ENCODE results near the gene TMEM269.

TMEM269 gene

GRCh38 chr1:42793824-42794223 is 9.0 kb downstream of the TMEM269 start:
- H3K23ac ChIP-seq (ENCODE audit: low read depth, low read length, poor library complexity), result no peak overlapping the region
- H3K9me3 ChIP-seq (replicated peaks in 1 of 2; ENCODE audit: control insufficient read depth in 2 of 2, insufficient read depth in 1 of 2, low read depth in 1 of 2, low read length in 2 of 2), result no peaks in the 10 kb centered on the region
- no peak overlapping the region for H3K4me3 ChIP-seq (ENCODE audit: low read length in 2 of 2)
- no peak overlapping the region for H3K27ac ChIP-seq (replicated peaks; ENCODE audit: low read length)
- no peak overlapping the region for H3K14ac ChIP-seq (ENCODE audit: low read length)
- WGBS, 2 donors (ENCODE audit: extremely low coverage in 2 of 2, insufficient read length in 2 of 2, insufficient replicate concordance in 1 of 2), result no CpG with 5 or more reads among the region's 2 CpGs
- H3K79me1 ChIP-seq (ENCODE audit: low read depth, low read length), result no peaks in the 10 kb centered on the region
- DNase-seq (ENCODE audit: low spot score), result no peak
- no peaks in the 10 kb centered on the region for H3K27me3 ChIP-seq (ENCODE audit: control insufficient read depth in 3 of 3, insufficient read depth in 3 of 3, low read depth in 1 of 3, low read length in 3 of 3)
- H2BK15ac ChIP-seq (ENCODE audit: low read length), result no peak overlapping the region
- H2BK5ac ChIP-seq (ENCODE audit: low read length), result no peak overlapping the region
- peaks cover 0 to 4% of the 10 kb centered on the region in 2 donors for H3K4me1 ChIP-seq (ENCODE audit: control insufficient read depth in 2 of 2, insufficient read depth in 1 of 2, low read depth in 1 of 2, low read length in 2 of 2)
- no peak overlapping the region for H2AK5ac ChIP-seq (ENCODE audit: low read depth, low read length)
- no peak overlapping the region for H4K91ac ChIP-seq (ENCODE audit: low read depth, low read length, poor library complexity)
- no peak overlapping the region for H2AFZ ChIP-seq (ENCODE audit: low read length)
- H3K18ac ChIP-seq (ENCODE audit: low read length), result no peak overlapping the region
- no peak overlapping the region for H3K4ac ChIP-seq (ENCODE audit: low read length)
- no peak overlapping the region for H2BK120ac ChIP-seq (ENCODE audit: low read depth, low read length)
- H3K4me2 ChIP-seq (ENCODE audit: insufficient read depth, low read length, poor library complexity, severe bottlenecking), result no peak overlapping the region
- no peak overlapping the region for H2BK12ac ChIP-seq (ENCODE audit: low read length)
- H3K9ac ChIP-seq (ENCODE audit: low read depth, low read length, poor library complexity), result no peak overlapping the region
- no peak overlapping the region for H4K8ac ChIP-seq (ENCODE audit: low read depth, low read length)
- no peaks in the 10 kb centered on the region for H3K36me3 ChIP-seq (replicated peaks in 1 of 2; ENCODE audit: control insufficient read depth in 2 of 2, insufficient read depth in 2 of 2, low read length in 2 of 2)

GRCh38 chr1:42797414-42797813 is 12.6 kb downstream of the TMEM269 start:
- Histone ChIP-seq H3K4me1 (ENCODE audit: control insufficient read depth in 2 of 2, insufficient read depth in 1 of 2, low read depth in 1 of 2, low read length in 2 of 2) (peaks cover 0 to 4% of the 10 kb centered on the region in 2 donors), H3K36me3 (replicated peaks in 1 of 2; ENCODE audit: control insufficient read depth in 2 of 2, insufficient read depth in 2 of 2, low read length in 2 of 2) (no peaks in the 10 kb centered on the region), H2BK12ac (ENCODE audit: low read length) (no peak overlapping the region), H3K4ac (ENCODE audit: low read length) (no peak overlapping the region), H4K91ac (ENCODE audit: low read depth, low read length, poor library complexity) (no peak overlapping the region), H4K8ac (ENCODE audit: low read depth, low read length) (no peak overlapping the region), H3K18ac (ENCODE audit: low read length) (no peak overlapping the region), H3K27me3 (ENCODE audit: control insufficient read depth in 3 of 3, insufficient read depth in 3 of 3, low read depth in 1 of 3, low read length in 3 of 3) (no peaks in the 10 kb centered on the region), H3K9ac (ENCODE audit: low read depth, low read length, poor library complexity) (no peak overlapping the region), H3K4me2 (ENCODE audit: insufficient read depth, low read length, poor library complexity, severe bottlenecking) (no peak overlapping the region), H3K9me3 (replicated peaks in 1 of 2; ENCODE audit: control insufficient read depth in 2 of 2, insufficient read depth in 1 of 2, low read depth in 1 of 2, low read length in 2 of 2) (no peaks in the 10 kb centered on the region), H2AK5ac (ENCODE audit: low read depth, low read length) (no peak overlapping the region), H3K79me1 (ENCODE audit: low read depth, low read length) (no peaks in the 10 kb centered on the region), H3K27ac (replicated peaks; ENCODE audit: low read length) (no peak overlapping the region), H3K4me3 (ENCODE audit: low read length in 2 of 2) (no peak overlapping the region), H2BK15ac (ENCODE audit: low read length) (no peak overlapping the region), H2AFZ (ENCODE audit: low read length) (no peak overlapping the region), H3K23ac (ENCODE audit: low read depth, low read length, poor library complexity) (no peak overlapping the region), H2BK5ac (ENCODE audit: low read length) (no peak overlapping the region), H3K14ac (ENCODE audit: low read length) (no peak overlapping the region), H2BK120ac (ENCODE audit: low read depth, low read length) (no peak overlapping the region)
- WGBS, 2 donors (ENCODE audit: extremely low coverage in 2 of 2, insufficient read length in 2 of 2, insufficient replicate concordance in 1 of 2), result no CpG with 5 or more reads among the region's 3 CpGs
- DNase-seq (ENCODE audit: low spot score), result no peak

GRCh38 chr1:42797979-42798378 is 13.2 kb downstream of the TMEM269 start:
- Histone ChIP-seq H3K9me3 (replicated peaks in 1 of 2; ENCODE audit: control insufficient read depth in 2 of 2, insufficient read depth in 1 of 2, low read depth in 1 of 2, low read length in 2 of 2) (no peaks in the 10 kb centered on the region), H3K36me3 (replicated peaks in 1 of 2; ENCODE audit: control insufficient read depth in 2 of 2, insufficient read depth in 2 of 2, low read length in 2 of 2) (no peaks in the 10 kb centered on the region), H3K4ac (ENCODE audit: low read length) (no peak overlapping the region), H2AK5ac (ENCODE audit: low read depth, low read length) (no peak overlapping the region), H2AFZ (ENCODE audit: low read length) (peak overlapping the region; percentile 6), H4K91ac (ENCODE audit: low read depth, low read length, poor library complexity) (no peak overlapping the region), H3K4me2 (ENCODE audit: insufficient read depth, low read length, poor library complexity, severe bottlenecking) (no peak overlapping the region), H3K23ac (ENCODE audit: low read depth, low read length, poor library complexity) (no peak overlapping the region), H3K9ac (ENCODE audit: low read depth, low read length, poor library complexity) (no peak overlapping the region), H3K27ac (replicated peaks; ENCODE audit: low read length) (no peak overlapping the region), H3K14ac (ENCODE audit: low read length) (no peak overlapping the region), H2BK12ac (ENCODE audit: low read length) (no peak overlapping the region), H3K4me1 (ENCODE audit: control insufficient read depth in 2 of 2, insufficient read depth in 1 of 2, low read depth in 1 of 2, low read length in 2 of 2) (peaks cover 0 to 4% of the 10 kb centered on the region in 2 donors), H2BK120ac (ENCODE audit: low read depth, low read length) (no peak overlapping the region), H4K8ac (ENCODE audit: low read depth, low read length) (no peak overlapping the region), H3K79me1 (ENCODE audit: low read depth, low read length) (no peaks in the 10 kb centered on the region), H3K18ac (ENCODE audit: low read length) (no peak overlapping the region), H2BK5ac (ENCODE audit: low read length) (no peak overlapping the region), H3K4me3 (ENCODE audit: low read length in 2 of 2) (no peak overlapping the region), H2BK15ac (ENCODE audit: low read length) (no peak overlapping the region), H3K27me3 (ENCODE audit: control insufficient read depth in 3 of 3, insufficient read depth in 3 of 3, low read depth in 1 of 3, low read length in 3 of 3) (no peaks in the 10 kb centered on the region)
- no peak for DNase-seq (ENCODE audit: low spot score)
- WGBS, 2 donors (ENCODE audit: extremely low coverage in 2 of 2, insufficient read length in 2 of 2, insufficient replicate concordance in 1 of 2), result no CpG with 5 or more reads among the region's 5 CpGs

DNA sequence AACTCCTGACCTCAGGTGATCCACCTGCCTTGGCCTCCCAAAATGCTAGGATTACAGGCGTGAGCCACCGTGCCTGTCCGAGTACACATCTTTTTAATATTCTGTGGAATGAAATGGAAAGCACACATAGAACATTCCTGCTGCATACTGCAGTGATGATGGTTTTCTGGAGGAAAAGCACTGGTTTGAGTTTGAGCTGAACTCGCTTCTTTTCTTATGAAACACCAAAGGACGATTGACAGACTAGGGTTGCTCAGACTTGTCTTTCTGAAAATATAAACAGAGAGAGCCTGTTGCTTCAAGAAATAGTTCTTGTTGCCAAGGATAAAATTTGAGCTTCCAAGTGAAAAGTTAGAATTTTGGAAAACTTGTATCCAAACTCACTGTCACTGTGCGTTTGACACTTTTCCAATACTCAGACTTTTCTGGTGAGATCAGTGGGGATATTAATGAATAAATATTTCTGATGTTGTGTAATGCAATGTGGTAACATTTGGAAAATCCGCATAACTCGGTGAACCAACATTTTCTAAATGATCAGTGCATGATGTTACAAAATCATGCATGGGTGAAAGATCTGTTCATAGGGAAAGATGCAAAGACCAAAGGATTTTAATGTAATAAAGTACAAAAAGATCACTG is 17.2 kb downstream of the TMEM269 start:
- Histone ChIP-seq H3K4ac (ENCODE audit: low read length) (no peak overlapping the region), H2AFZ (ENCODE audit: low read length) (no peak overlapping the region), H3K4me2 (ENCODE audit: insufficient read depth, low read length, poor library complexity, severe bottlenecking) (no peak overlapping the region), H2BK12ac (ENCODE audit: low read length) (no peak overlapping the region), H2BK120ac (ENCODE audit: low read depth, low read length) (no peak overlapping the region), H3K9me3 (replicated peaks in 1 of 2; ENCODE audit: control insufficient read depth in 2 of 2, insufficient read depth in 1 of 2, low read depth in 1 of 2, low read length in 2 of 2) (no peaks in the 10 kb centered on the region), H4K8ac (ENCODE audit: low read depth, low read length) (no peak overlapping the region), H3K36me3 (replicated peaks in 1 of 2; ENCODE audit: control insufficient read depth in 2 of 2, insufficient read depth in 2 of 2, low read length in 2 of 2) (peaks cover 2 to 22% of the 10 kb centered on the region in 2 donors), H3K14ac (ENCODE audit: low read length) (no peak overlapping the region), H3K27me3 (ENCODE audit: control insufficient read depth in 3 of 3, insufficient read depth in 3 of 3, low read depth in 1 of 3, low read length in 3 of 3) (no peaks in the 10 kb centered on the region), H3K18ac (ENCODE audit: low read length) (no peak overlapping the region), H3K79me1 (ENCODE audit: low read depth, low read length) (peaks cover 1% of the 10 kb centered on the region), H2BK15ac (ENCODE audit: low read length) (no peak overlapping the region), H2BK5ac (ENCODE audit: low read length) (no peak overlapping the region), H3K4me3 (ENCODE audit: low read length in 2 of 2) (no peak overlapping the region), H3K23ac (ENCODE audit: low read depth, low read length, poor library complexity) (no peak overlapping the region), H3K27ac (replicated peaks; ENCODE audit: low read length) (no peak overlapping the region), H4K91ac (ENCODE audit: low read depth, low read length, poor library complexity) (no peak overlapping the region), H3K9ac (ENCODE audit: low read depth, low read length, poor library complexity) (no peak overlapping the region), H2AK5ac (ENCODE audit: low read depth, low read length) (no peak overlapping the region), H3K4me1 (ENCODE audit: control insufficient read depth in 2 of 2, insufficient read depth in 1 of 2, low read depth in 1 of 2, low read length in 2 of 2) (peaks cover 0 to 2% of the 10 kb centered on the region in 2 donors)
- DNase-seq (ENCODE audit: low spot score), result no peak
- no CpG with 5 or more reads among the region's 8 CpGs for WGBS, 2 donors (ENCODE audit: extremely low coverage in 2 of 2, insufficient read length in 2 of 2, insufficient replicate concordance in 1 of 2)
